Measurements from ENCODE around the gene TRABD2A.

GRCh38 chr2:84894758-84895520 is 14.1 kb upstream of the TRABD2A start:
- TF ChIP-seq, protein P1, sequence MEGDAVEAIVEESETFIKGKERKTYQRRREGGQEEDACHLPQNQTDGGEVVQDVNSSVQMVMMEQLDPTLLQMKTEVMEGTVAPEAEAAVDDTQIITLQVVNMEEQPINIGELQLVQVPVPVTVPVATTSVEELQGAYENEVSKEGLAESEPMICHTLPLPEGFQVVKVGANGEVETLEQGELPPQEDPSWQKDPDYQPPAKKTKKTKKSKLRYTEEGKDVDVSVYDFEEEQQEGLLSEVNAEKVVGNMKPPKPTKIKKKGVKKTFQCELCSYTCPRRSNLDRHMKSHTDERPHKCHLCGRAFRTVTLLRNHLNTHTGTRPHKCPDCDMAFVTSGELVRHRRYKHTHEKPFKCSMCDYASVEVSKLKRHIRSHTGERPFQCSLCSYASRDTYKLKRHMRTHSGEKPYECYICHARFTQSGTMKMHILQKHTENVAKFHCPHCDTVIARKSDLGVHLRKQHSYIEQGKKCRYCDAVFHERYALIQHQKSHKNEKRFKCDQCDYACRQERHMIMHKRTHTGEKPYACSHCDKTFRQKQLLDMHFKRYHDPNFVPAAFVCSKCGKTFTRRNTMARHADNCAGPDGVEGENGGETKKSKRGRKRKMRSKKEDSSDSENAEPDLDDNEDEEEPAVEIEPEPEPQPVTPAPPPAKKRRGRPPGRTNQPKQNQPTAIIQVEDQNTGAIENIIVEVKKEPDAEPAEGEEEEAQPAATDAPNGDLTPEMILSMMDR (conservative IDR thresholded peaks at IDR 0.05; ENCODE audit: low read length): no peak
- no peak for TF ChIP-seq EZH2phosphoT487 (IDR thresholded peaks at IDR 0.05; ENCODE audit: borderline replicate concordance, low read depth, low read length)
